GM12873 (cell line): ENCODE measurements around the gene STRN4.

Experiments
- CTCF ChIP-seq: IDR thresholded peaks from 2 replicates; pipeline ENCODE4 v1.5.1; 2012; ENCODE audit warnings: low read depth, mild to moderate bottlenecking, moderate library complexity, low read length, control low read depth; ENCODE audit not compliant: insufficient read depth; ENCODE audit errors: missing control alignments

STRN4 gene, protein sequence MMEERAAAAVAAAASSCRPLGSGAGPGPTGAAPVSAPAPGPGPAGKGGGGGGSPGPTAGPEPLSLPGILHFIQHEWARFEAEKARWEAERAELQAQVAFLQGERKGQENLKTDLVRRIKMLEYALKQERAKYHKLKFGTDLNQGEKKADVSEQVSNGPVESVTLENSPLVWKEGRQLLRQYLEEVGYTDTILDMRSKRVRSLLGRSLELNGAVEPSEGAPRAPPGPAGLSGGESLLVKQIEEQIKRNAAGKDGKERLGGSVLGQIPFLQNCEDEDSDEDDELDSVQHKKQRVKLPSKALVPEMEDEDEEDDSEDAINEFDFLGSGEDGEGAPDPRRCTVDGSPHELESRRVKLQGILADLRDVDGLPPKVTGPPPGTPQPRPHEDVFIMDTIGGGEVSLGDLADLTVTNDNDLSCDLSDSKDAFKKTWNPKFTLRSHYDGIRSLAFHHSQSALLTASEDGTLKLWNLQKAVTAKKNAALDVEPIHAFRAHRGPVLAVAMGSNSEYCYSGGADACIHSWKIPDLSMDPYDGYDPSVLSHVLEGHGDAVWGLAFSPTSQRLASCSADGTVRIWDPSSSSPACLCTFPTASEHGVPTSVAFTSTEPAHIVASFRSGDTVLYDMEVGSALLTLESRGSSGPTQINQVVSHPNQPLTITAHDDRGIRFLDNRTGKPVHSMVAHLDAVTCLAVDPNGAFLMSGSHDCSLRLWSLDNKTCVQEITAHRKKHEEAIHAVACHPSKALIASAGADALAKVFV

GRCh38 chr19:46746281-46747057, at the start of gene STRN4:
Gene STRN4 (minus strand): TSS chr19:46746450. CDS start chr19:46746430, 20 bp downstream.
- TF ChIP-seq CTCF: no peak

DNA sequence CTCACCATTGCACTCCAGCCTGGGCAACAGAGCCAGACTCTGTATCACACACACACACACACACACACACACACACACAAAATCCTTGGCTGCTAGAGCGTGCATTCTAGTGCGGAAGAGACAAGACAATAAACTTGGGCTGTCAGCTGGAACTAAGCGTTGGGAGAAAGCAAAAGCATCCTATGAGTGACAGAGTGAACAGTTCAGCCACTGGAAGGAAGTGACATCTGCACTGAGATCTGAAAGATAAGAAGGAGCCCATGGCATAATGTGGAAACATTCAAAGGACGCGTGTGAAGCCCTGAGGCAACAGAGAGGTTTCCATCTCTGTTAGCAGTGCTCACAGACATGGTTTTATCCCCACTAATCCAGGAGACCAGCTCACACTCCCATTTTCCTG, 45.7 kb upstream of the STRN4 start:
- TF ChIP-seq CTCF: no peak

GRCh38 chr19:46789371-46789770, 43.1 kb upstream of the STRN4 start:
- TF ChIP-seq CTCF: no peak

DNA sequence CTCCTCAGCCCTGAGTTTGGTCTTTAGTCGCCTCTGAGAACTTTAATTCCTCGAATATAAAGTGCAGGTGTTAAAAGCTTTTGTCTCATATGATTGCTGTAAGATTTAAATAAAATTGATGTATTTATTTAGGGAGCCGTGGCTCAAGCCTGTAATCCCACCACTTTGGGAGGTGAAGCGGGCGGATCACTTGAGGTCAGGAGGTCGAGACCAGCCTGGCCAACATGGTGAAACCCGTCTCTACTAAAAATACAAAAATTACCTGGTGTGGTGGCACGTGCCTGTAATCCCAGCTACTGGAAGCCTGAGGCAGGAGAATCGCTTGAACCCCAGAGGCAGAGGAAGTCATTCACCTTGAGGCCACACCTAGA, 42.7 kb upstream of the STRN4 start:
- TF ChIP-seq CTCF: no peak

DNA sequence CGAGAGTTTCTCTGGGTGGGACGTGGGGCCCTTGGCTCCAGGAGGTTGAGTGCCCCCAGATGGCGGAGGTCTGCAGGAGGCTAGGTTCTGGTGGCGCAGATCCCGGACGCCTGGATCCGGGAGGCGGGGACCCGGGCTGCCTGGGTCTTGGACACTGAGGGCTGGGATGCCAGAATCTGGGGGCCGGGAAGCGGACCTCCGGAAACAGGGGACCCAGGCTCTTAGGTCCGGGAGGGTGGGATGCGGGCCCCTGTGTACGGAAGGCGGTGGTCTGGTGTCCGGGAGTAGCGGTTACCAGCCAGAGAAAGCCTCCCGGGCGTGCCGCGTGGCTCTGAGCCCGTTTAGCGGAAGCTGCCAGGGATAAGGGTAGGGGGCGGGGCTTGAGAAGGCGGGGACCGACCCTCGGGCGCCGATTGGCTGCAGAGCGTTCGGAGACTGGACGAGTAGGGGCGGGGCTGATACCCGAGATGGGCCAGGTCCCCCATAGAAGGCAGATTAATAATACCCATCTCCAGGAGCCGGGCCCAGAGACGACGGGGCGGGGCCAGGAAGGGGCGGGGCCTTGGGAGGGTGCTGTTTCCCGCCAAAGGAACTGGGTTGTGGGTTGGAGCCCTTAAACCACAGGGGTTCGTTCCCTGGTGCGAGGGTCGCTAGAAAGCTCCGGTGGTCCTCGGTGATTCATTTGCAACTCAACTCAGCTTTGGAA, 42.2 kb upstream of the STRN4 start, which contains the start of gene SLC1A5:
TSS of gene SLC1A5 (minus strand) at position 333 of the 706 bp plus-strand sequence. CDS start 629 bp downstream, outside the sequence.
- TF ChIP-seq CTCF: no peak

DNA sequence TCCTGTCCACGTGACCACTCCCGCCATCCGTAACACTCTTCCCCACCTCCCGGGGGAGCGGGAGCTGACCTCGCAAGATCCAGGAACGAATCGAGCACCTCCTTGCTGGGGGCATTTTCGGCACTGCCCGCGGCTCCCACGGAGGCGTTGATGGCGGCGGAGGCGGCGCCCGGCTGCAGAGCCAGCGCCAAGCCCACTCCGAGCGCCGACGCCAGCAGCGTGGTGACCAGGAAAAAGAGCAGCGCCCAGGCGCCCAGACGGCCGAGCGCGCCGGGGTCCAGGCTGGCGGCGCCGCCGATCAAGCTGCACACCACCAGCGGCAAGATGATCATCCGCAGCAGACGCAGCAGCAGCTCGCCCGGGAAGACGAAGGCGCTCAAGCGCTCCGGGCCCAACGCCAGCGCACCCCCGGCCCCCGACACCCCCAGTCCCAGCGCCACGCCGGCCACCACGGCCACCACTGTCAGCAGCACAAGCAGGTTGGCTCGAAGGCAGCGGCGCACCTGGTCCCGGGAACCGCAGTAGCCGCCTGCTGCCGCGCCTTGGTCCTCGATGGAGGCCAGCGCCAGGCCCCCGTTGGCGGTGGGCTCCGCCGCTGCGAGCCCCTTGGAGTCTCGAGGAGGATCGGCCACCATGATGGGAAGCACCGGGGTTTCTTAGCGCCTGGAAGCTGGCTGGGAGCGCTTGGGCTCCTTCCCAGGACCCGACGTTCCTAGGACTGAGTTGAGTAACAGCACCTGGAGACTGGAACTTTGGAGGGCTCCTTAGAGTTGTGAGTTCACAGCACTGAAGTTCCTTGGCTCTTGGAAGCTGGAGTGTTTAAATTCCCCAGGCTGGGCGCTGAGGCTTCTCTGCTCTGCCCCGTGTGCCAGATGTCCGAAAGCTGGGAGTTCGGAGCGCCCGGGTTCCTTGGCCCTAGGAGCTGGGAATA, 41.3 kb upstream of the STRN4 start:
- TF ChIP-seq CTCF: no peak
